Measurements from ENCODE around the gene RASGRP2.
A peak's percentile ranks its signal among the peaks of the same experiment; 100 is the strongest.

RASGRP2 gene

GRCh38 chr11:64770120-64770519 lies 26.2 kb upstream of the RASGRP2 start:
- no peak for DNase-seq

DNA sequence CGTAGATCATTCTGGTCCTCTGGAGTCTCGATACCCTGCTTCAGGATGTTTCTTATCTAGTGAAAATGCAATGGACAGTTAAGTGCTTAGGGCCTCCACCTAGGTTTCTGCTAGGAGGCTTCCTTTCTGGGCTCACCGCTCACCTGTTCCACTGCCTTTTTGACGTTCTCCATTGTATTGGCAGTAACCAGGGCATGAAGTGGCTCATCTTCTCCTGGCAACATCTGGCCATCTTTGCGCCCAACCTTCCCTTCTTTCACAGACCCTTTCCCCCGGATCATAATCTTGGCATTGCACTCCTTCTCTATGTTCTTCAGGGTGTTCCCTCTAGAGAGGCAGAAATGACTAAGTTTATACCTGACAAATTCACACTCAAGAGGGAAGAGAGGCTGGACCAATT lies 25.3 kb upstream of the RASGRP2 start:
- no peak for DNase-seq

DNA sequence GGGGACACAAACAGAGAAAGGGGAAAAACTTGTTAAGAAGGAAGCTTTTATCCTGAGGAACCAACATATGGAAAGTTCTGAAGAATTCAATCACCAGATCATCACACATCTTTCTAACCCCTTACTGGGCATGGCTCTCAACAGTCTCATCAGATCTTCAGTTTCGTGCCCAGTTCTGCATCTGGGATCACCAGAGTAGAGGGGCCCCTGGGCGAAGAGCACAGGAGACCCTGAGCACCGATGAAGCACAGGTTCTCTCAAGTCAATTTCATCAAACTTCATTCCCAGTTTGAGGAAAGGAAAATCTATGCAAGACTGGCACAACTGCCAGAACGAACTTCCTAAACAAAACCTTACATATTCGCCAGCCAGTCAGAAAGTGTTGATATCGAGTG lies 24.4 kb upstream of the RASGRP2 start:
- no peak for DNase-seq

DNA sequence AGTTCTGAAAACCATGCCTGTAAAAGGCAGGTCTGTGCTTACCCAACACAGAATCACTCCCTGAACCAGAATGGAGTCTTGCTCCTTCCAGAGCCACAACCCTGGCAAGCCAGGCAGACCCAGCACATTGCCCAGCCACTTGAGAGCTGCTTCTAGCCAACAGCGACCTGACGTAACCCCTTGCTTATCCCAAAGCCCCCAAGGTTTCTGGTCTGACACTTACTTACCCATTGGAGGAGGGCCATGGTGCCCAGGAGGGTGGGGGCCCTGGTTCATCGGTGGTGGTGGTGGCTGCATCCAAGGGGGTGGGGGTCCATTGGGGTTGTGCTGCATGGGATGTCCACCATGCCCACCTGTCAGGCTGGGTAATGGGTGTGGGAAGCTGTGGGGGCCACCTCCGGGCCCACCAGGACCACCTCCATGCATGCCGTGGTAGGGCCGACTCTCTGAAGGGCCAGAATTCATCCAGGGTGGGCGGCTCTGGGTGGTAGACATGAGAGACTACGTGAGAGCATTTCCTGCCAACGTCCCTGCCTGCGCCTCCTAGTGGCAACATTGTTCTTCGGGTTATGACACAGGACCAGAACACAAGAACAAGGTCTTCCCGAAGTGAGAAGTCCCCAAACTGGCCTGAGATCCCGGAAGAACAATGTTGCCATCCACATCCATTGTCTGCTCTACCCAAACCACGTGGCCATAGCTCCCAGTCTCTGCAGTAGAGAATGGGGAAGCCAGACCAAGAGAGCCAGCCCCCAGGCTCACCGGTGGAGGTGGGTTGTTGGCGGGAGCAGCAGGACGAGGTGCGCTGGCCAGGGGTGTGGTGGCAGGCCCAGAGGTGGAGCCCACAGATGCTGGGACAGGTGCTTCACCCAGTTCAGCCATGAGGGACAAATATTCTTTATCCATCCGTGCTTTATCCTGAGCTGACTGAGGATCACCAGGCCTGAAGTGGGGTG lies 23.7 kb upstream of the RASGRP2 start:
- DNase-seq, result peak; percentile 88

DNA sequence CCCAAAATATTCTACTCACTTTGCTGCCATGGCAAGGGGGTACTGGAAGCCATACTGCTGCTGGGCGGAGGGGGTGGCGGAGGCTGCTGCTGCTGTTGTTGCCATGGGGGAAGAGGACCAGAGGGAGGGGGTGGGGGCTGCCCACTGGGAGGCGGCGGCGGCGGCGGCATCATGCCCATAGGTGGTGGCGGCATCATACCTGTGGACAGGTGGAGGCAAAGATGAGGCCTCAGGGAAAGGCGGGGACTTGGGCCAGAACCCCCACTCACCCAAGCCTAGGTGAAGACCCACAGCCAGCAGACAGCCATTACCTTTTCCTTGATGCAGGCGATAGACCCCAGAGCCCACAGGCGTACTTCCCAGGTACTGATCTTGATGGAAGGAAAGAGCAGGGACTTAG lies 22.9 kb upstream of the RASGRP2 start:
- DNase-seq, result no peak

DNA sequence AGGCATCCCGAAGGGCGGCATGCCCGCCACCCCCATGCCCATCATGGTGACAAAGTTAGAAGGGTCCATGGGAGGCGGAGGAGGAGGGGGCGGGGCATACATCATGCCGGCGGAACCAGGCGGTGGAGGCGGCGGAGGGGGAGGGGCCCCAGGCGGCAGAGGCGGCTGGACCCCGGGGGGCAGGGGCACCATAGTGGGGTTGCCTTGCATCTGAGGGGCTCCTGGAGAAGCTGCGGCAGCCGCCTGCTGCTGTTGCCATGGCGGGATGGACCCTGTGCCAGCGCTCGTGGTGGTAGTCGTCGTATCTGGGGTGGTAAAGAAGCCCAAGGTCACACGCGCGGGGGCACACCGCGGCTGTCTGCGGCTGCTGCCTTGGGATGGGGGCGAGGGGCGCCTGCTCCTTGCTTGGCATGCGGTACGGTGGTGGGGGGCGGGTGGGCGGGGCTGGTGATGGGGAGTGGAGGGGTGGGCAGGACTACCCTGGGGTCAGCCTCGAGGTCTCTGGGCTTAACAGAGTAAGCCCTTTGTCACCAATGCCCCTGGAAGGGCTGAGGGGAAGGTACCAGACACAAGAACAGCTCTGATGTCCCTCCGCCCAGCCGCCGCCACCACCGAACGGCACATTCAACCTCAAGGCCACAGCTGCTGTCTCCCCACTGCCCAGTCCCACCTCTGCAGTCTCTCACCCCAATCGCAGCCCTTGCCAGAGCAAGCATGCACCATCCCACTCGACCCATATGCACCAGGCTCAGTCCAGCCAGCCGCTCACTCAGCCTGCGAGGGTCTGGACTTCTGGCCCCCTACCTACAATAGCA lies 22.1 kb upstream of the RASGRP2 start:
- DNase-seq, result peak; percentile 26

DNA sequence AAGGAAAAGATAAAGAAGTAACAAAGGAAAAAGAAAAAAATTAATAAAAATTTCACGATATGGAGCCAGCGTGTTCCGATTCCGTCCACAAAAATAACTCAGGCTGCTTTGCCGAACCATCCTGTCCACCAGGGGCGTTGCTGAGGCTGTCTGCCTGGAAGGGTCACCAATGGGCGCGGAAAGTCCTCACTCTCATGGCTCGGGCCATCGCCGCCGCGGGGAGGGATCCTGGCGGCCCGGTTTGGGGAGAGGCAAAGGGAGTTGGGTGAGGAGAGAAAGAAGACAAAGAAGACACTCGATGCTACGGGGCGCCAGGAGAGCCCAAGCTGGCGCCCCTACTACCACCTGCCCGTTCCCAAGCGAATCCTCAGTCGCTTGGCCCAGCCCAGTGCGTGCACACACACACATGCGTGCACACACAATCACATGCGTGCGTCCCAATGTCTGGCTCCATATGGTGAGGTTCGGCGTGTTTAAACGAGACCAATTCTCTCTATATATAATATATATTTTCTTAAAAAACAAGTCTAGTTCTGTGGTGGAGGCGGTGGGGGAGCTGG lies 21.4 kb upstream of the RASGRP2 start:
- DNase-seq, result no peak

DNA sequence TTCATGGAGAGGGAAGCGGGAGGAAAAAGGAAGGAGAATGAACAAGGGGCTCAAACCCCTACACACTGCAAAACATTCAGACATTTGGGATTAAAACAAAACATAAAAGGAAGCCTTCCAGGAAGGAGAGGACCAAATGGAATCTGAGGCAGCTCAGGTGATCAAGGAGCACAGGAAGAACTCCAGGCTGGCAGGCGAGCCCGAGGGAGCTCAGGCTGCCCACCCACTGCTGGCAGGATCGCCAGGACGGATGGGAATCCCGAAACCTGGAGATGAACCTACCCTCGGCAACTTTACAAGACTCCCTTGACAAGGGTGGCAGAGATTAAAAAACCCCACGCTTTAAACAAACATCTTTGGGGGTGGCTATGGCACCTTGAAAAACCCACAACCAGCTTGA lies 20.8 kb upstream of the RASGRP2 start:
- DNase-seq, result no peak

DNA sequence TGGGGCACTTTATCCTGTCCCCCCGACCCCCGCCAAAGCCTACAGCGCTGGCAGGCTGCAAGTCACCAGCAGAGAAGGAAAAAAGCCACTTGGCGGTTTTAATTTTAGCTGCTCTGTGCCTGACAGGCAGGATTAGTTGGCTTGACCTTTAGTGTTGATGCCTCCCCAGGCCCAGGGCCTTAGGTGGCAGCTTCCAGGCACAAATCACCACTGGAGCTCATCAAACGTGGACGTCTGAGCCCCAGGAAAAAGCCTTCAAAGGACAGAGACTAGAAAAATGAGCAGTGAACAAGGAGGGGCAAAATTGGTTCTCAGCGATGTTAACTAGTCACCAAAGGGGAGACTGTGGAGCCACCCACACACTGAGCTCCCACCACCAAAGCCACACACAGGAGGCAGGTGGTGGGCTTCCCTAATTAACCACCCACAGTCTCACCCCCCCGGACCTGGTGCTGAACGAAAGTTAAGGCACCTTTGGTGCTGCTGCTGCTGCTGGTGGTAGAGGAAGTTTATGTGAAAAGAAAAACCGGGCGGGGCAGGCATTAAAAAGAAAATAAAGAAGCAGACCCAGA lies 20.2 kb upstream of the RASGRP2 start:
- peak; percentile 38 for DNase-seq

- DNase-seq, result no peak
These were observed 19.6 kb upstream of the RASGRP2 start for GRCh38 chr11:64763526-64764039.

DNA sequence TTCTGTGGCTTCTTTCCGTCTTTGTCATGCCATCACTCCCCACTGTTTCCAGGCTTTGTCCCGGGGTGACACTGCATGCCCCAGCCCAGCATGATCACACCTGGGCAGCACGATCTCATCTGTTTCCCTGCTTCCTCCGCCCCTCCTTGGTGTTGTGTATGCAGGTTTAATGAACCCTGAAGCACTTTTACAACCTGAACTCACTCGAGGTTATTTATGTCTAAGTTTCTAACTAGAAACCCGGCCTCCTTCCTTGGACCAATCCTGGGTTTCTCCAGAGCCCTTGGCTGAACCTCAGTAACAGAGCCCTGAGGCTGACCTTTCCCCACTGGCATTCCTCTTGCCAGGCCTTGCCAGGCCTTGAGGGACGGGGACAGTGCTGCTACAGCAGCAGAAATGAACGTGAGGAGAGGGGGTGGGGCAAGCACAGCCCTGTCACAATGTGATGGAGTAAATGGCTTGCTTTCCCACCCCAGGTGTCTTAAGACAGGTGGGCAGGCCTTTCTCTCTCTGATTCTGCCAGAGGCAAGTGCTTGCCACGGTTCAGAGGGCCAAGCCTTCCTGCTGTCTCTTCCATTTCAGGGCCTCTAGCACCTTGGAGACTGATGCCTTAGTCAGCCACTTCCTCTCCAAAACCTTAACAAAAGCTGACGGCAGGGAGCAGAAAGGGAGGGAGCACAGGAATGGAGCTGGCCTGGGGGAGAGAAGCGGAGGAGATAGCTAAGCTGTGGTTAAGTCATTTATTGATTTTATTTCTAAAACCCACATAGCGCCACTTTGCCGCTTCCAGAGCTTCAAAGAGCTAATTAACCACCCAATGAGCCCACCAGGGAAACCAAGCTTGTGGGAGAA lies 19.0 kb upstream of the RASGRP2 start:
- DNase-seq, result peak; percentile 20

- DNase-seq, result peak; percentile 28
These were observed 18.3 kb upstream of the RASGRP2 start for GRCh38 chr11:64762277-64762673.

DNA sequence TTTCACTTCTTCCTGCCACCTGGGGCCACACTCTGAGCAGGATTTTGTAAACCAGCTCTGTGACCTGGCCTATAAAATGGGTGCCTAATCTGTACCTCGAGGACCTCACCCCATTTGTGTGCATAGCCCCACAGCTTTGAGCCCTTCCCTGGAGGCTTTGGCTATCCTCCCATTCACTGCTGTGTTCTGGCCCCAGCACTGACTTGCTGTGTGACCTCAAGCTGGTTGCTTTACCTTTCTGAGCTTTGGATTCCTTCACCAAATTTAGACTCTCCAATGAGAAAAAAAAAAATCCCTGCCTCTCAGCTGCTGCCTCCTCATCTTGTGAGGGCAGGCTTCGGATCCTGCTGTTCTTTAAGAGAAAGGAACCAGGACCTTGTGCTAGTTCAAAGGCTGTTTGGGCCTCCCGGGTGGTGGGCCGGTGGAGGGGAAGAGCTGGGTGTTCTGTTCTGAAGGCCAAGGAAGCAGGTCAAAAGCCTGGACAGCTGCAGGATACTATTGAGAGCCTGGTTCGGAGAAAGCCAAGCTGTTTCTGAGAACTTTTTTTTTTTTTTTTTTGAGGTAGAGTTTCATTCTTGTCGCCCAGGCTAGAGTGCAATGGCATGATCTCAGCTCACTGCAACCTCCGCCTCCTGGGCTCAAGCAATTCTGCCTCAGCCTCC lies 16.9 kb upstream of the RASGRP2 start:
- DNase-seq, result no peak

DNA sequence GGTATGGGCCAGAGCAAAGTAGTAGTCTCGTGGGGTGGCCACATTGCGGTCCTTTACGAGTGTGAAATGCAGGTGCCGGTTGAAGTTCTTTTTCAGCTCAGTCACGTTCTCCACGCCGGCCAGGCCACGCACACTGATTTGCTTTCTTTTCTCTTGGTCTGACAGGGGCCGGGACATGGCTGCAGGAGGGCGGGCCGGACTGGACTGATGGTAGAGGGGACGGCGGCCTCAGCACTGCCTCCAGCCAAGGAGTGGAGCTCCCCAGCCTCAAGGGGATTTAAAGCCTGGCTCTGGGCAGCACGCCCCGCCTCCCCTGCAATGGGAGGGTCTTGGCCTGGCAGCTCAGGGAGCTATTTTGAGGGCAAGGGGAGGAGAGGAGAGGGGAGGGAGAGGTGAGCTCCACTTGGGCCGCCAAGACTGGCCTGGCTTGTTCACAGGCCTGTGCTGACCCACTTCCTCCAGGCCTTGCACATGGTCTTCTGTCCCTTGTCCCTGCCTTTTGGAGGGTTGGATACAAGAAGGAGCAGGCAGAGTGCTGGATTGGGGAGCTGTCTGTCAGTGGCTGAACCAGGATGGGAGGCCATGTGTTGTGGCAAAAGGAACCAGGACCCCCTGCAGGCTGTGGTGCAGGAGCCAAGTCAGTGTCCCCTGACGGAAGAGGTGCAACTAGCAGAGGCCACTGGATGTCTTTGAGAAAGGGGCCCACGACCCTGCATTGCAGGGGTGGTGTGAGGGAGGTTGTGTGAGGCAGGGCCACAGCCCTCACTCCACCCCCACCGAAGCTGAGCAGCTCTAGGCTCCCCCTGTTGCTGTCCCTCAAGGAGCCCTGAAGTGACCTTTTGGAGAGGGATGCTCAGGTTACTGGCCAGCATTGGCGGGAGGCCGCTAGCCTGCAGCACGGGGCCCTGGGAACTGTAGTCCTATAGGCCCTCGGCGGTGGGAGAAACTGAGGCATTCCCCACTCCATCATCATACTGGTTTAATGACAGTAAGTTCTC lies 16.1 kb upstream of the RASGRP2 start, which contains the start of gene PYGM:
Gene PYGM, minus strand, starts transcription at position 253 of the 998 bp plus-strand sequence. Its CDS starts 76 bp downstream, at position 177.
- peak; percentile 27 for DNase-seq

DNA sequence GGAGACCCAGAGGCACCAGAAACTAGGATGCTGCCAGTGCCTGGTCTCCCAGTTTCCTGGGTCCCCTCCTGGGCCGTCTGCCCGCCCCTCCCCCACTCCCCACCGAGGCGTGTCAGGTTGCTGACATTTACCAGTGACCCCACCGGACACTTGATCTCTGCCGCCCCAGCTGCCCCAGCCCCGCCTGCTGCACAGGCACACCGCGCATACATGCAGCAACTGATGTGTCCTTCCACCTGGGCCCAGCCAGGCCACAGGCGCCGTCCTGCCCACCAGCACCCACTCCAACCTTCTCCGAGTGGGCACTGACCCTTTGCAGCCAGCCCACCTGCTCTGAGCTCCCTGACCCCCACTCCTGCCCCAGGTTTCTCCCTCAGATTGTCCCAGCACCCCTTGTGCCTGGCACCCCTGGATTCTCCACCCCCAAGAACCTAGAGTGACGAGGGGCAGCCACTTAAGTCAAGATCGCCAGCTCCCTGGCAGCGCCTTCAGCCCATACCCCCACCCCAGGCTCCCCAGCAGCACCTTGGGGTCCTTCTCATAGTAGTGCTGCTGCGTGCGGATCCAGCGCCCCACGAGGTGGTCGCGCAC lies 15.3 kb upstream of the RASGRP2 start:
- no peak for DNase-seq

DNA sequence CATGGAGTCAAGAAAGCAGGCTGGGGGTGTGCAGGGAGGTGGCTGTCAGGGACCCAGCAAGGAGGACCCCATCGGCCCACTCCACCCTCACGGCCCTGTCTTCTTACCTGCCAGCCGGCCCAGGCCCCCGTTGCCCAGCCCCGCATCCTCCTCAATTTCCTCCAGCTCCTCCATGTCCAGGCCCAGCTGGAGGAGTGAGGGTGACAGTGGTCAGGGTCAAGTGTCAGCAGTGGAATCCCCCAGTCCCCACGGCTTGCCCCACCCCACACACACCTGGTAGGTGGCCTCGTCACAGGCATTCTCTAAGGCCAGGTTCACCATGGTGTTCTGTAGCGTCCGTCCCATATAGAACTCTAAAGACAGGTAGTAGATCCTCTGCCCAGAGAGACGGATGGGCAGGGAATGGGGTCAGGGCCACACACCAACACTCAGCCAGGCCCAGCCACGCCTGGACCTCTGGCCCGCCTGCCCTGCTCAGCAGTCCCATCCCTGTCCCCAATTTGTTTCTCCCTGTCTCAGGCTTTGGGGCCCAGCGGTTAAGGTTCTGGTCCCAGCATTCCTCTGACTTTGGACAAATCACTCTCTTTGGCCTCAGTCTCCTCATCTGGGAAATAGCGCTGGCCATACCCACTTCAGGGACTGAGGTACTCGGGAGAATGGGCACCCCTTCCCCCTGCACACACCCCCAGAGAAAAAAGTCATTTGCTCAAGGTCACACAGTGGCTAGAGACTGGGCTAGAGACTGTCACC lies 14.6 kb upstream of the RASGRP2 start:
- no peak for DNase-seq

- DNase-seq, result no peak
These were observed 13.8 kb upstream of the RASGRP2 start for GRCh38 chr11:64757549-64758329.
